ENCODE data around the gene WHRN.

WHRN gene

DNA sequence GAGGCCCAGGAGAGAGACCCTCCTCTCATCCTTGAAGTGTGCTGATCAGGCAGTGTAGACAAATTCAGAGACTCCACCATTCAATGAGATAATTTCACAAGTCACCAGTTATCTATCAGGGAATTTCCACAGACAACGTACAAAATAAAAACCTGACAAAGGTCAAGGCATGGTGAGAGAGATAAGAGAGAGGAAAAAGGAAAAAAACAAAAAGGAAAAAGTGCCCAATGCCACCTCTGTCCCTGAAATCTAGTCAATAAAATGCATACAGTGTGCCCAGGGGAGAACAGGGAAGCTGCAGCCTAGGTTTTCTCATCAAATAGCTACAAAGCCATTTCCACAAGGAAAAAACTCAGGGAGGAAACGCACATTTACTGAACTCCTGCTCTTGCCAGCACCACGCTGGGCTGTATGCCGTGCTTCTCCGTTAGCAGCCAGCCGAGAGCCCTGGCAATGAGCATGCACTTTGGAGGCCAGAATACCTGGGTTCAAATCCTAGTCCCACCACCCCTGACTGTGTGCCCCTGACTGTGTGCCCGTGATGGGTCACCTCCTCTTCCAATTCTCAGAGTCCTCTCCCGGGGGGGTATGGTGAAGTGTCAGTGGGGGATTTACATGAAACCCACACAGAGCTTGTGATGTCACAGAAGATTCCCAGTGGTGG, 11.6 kb downstream of the WHRN start:
- in situ Hi-C loops (cut with HindIII; ENCODE audit: low pct_ligation_motif_present, low sequenced_read_pairs) = no loop called here
- DNase-seq = no peak

DNA sequence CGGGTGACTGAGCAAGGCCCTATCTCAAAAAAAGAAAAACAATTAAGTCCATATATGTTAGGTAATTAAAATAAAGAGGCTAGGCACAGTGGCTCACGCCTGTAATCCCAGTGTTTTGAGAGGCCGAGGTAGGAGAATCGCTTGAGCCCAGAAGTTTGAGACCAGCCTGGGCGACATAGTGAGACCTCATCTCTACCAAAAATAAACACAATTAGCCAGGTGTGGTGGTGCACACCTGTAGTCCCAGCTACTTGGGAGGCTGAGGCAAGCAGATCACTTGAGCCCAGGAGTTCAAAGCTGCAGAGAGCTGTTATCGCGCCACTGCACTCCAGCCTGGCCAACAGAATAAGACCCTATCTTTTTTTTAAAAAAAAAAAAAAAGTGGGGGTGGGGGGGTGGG, 12.3 kb downstream of the WHRN start:
- no peak for TF ChIP-seq CTCF (IDR thresholded peaks at IDR 0.05; ENCODE audit: low read depth, low read length, missing control alignments)
- no peak for DNase-seq
- in situ Hi-C loops (cut with HindIII; ENCODE audit: low pct_ligation_motif_present, low sequenced_read_pairs) = no loop called here
- Histone ChIP-seq H3K27ac (no peak overlapping the region), H3K36me3 (replicated peaks) (no peaks in the 10 kb centered on the region), H3K4me3 (ENCODE audit: low read depth, low read length) (no peak overlapping the region), H3K27me3 (replicated peaks) (peaks cover 16% of the 10 kb centered on the region)

More for the DNA sequence above, 11.6 kb downstream of the WHRN start:
- TF ChIP-seq CTCF (IDR thresholded peaks at IDR 0.05; ENCODE audit: low read depth, low read length, missing control alignments) = no peak
- no peak overlapping the region for H3K27ac ChIP-seq
- H3K4me3 ChIP-seq (ENCODE audit: low read depth, low read length) = no peak overlapping the region
- peaks cover 17% of the 10 kb centered on the region for H3K27me3 ChIP-seq (replicated peaks)
- no peaks in the 10 kb centered on the region for H3K36me3 ChIP-seq (replicated peaks)

GRCh38 chr9:114491430-114492003, 13.8 kb downstream of the WHRN start:
- no peak overlapping the region for H3K4me3 ChIP-seq (ENCODE audit: low read depth, low read length)
- DNase-seq = no peak
- in situ Hi-C loops (cut with HindIII; ENCODE audit: low pct_ligation_motif_present, low sequenced_read_pairs) = no loop called here
- peaks cover 16% of the 10 kb centered on the region for H3K27me3 ChIP-seq (replicated peaks)
- no peak for TF ChIP-seq CTCF (IDR thresholded peaks at IDR 0.05; ENCODE audit: low read depth, low read length, missing control alignments)
- no peak overlapping the region for H3K27ac ChIP-seq
- no peaks in the 10 kb centered on the region for H3K36me3 ChIP-seq (replicated peaks)

- H3K36me3 ChIP-seq (replicated peaks) = no peaks in the 10 kb centered on the region
- DNase-seq = no peak
- no peak for TF ChIP-seq CTCF (IDR thresholded peaks at IDR 0.05; ENCODE audit: low read depth, low read length, missing control alignments)
- peaks cover 10% of the 10 kb centered on the region for H3K27me3 ChIP-seq (replicated peaks)
- in situ Hi-C loops (cut with HindIII; ENCODE audit: low pct_ligation_motif_present, low sequenced_read_pairs) = no loop called here
- H3K27ac ChIP-seq = no peak overlapping the region
- H3K4me3 ChIP-seq (ENCODE audit: low read depth, low read length) = no peak overlapping the region
Observed at GRCh38 chr9:114489928-114490327, 15.3 kb downstream of the WHRN start.

DNA sequence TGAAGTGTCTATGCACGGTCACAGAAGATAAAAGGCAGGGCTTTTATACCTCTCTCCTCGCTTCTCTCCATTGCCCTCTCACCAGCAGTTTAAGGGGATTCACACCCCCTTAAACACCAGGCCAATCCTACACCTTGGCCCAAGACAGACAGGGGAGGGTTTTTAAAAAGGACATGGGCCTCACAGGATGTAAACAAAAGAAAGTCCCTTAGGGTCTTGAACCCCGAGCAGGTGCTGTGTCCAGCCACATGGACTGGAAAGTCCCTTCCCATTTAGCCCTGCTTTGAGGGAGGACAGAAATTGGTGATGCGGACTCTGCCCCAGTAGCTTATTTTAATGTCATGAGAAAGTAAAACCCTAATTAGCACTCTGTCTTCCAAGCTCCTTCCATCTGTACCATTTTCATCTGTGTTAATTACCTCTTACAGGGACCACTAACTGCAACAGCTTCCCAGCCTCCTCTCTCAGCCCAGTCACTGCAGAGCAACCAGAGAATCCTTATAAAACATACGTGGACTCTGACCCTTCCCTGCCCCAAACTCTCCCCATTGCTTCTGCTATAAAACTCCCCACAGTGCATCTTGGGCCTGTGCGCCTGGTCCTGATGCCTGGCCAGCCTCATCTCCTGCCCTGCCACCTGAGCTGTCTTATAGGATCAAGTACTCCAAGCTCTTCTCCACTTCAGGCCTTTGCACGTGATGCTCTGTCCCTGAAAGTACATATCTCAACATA, 16.7 kb downstream of the WHRN start:
- TF ChIP-seq CTCF (IDR thresholded peaks at IDR 0.05; ENCODE audit: low read depth, low read length, missing control alignments) = no peak
- H3K4me3 ChIP-seq (ENCODE audit: low read depth, low read length) = no peak overlapping the region
- H3K27ac ChIP-seq = no peak overlapping the region
- in situ Hi-C loops (cut with HindIII; ENCODE audit: low pct_ligation_motif_present, low sequenced_read_pairs) = no loop called here
- no peaks in the 10 kb centered on the region for H3K27me3 ChIP-seq (replicated peaks)
- no peak for DNase-seq
- H3K36me3 ChIP-seq (replicated peaks) = no peaks in the 10 kb centered on the region

All from brain microvascular endothelial cell (primary cell).